H1 (cell line): ENCODE results near the gene TOP3A.

Experiments used
- CREB1 ChIP-seq: IDR thresholded peaks from 2 replicates; pipeline ENCODE4 v1.6.1; 2012; ENCODE audit warnings: inconsistent platforms
- CTCF ChIP-seq, 3 experiments: IDR thresholded peaks; 1 replicate in 2 of 3; 2 replicates in 1 of 3; pipeline versions ENCODE4 v1.5.1 to v1.6.1; 2011; ENCODE audit warnings: low read length in 3 of 3, mild to moderate bottlenecking in 3 of 3, inconsistent platforms in 2 of 3, low read depth in 1 of 3, moderate library complexity in 1 of 3; ENCODE audit not compliant: insufficient read depth in 1 of 3; ENCODE audit errors: control extremely low read depth in 1 of 3
- GABPA ChIP-seq: IDR thresholded peaks from 2 replicates; pipeline ENCODE4 v1.6.1; 2011; ENCODE audit warnings: mild to moderate bottlenecking, low read length, moderate library complexity, borderline replicate concordance; ENCODE audit not compliant: insufficient read depth
- HDAC6 ChIP-seq: IDR thresholded peaks from one replicate; pipeline ENCODE4 v1.7.1; 2012; ENCODE audit warnings: low read depth, mild to moderate bottlenecking, inconsistent platforms, low read length, moderate library complexity
- MAX ChIP-seq: IDR thresholded peaks from 2 replicates; pipeline ENCODE4 v1.6.1; 2012; ENCODE audit warnings: inconsistent platforms
- POLR2A ChIP-seq, 2 experiments: IDR thresholded peaks; 1 replicate in 1 of 2; 2 replicates in 1 of 2; pipeline ENCODE4 v1.6.1; 2011; ENCODE audit warnings: low read depth in 2 of 2, low read length in 2 of 2, mild to moderate bottlenecking in 2 of 2; ENCODE audit errors: control extremely low read depth in 1 of 2
- RAD21 ChIP-seq, 2 experiments: IDR thresholded peaks in 1 of 2; conservative IDR thresholded peaks in 1 of 2; 2 replicates each; pipeline ENCODE4 v1.6.1; 2011; ENCODE audit warnings: low read depth in 2 of 2, low read length in 2 of 2, improper control_type of control experiment in 1 of 2, inconsistent platforms in 1 of 2, mild to moderate bottlenecking in 1 of 2, moderate library complexity in 1 of 2

GRCh38 chr17:18260332-18261145 is 54.3 kb downstream of the TOP3A start, which contains the start of gene MIEF2:
- TF ChIP-seq RAD21 (IDR thresholded peaks at IDR 0.05 in 1 of 2, conservative IDR thresholded peaks at IDR 0.05 in 1 of 2; ENCODE audit: low read depth in 2 of 2, low read length in 2 of 2) (no peak), CTCF (IDR thresholded peaks at IDR 0.05; ENCODE audit: control extremely low read depth in 1 of 3, insufficient read depth in 1 of 3, low read depth in 1 of 3, low read length in 3 of 3) (no peak), CREB1 (peak; percentile 82), POLR2A (IDR thresholded peaks at IDR 0.05; ENCODE audit: control extremely low read depth in 1 of 2, low read depth in 2 of 2, low read length in 2 of 2) (peak in 1 of 2 experiments; percentile 91; a peak in 2 of 3 replicates), MAX (peak; percentile 48), HDAC6 (no peak), GABPA (no peak)
